GM20000 (cell line): Measurements from ENCODE around the gene NEFH.

Source experiments
- DNase-seq: peaks from one replicate; pipeline ENCODE4 v3.0.0; 2012; ENCODE audit warnings: low spot score
- TF ChIP-seq, protein P1 (sequence below): IDR thresholded peaks from 2 replicates; pipeline ENCODE4 v1.5.1; 2012; ENCODE audit warnings: mild to moderate bottlenecking, control low read depth; ENCODE audit errors: extremely low read depth, missing control alignments

Gene NEFH

DNA sequence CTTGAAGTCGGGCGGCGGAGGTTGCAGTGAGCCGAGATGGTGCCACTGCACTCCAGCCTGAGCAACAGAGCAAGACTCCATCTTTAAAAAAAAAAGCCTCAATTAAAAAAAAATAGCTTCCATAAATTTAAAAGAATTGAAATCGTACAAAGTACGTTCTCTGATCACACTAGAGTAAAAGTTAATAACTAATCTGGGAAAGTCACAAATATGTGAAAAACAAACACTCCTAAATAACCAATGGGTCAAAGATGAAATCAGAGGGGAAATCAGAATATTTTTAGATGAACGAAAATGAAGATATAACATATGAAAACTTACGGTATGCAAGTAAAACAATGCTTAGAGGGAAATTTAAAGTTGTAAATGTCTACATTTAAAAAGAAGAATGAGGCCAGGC, 19.8 kb downstream of the NEFH start:
- TF ChIP-seq, protein P1, sequence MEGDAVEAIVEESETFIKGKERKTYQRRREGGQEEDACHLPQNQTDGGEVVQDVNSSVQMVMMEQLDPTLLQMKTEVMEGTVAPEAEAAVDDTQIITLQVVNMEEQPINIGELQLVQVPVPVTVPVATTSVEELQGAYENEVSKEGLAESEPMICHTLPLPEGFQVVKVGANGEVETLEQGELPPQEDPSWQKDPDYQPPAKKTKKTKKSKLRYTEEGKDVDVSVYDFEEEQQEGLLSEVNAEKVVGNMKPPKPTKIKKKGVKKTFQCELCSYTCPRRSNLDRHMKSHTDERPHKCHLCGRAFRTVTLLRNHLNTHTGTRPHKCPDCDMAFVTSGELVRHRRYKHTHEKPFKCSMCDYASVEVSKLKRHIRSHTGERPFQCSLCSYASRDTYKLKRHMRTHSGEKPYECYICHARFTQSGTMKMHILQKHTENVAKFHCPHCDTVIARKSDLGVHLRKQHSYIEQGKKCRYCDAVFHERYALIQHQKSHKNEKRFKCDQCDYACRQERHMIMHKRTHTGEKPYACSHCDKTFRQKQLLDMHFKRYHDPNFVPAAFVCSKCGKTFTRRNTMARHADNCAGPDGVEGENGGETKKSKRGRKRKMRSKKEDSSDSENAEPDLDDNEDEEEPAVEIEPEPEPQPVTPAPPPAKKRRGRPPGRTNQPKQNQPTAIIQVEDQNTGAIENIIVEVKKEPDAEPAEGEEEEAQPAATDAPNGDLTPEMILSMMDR: no peak
- DNase-seq: no peak

DNA sequence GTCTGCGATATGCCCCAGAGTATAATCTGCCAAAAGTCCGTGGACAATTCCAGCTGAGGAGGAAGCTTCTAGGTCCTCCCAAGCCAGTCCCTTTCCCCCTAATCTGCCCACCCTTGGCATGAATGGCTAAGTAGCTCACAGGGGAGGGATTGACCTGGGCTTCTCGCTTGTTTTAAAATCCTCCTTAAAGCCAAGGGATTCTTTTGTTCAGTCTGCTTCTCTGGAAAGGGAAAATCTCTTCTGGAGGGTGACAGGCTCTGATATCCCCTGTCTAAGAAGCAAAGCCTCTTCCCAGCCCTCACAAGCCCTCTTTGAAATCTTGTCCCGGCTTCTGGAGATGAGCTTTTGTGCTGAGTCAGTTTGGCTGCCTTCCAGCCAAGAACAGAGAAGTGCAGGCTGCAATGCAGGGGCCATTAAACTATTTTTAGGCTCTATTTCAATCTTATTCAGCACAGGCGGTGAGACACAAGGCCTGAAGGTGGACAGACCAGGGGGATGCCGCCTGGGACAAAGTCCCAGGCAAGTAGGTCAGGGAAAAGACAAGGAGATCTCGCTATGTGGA, 23.9 kb downstream of the NEFH start:
- DNase-seq: no peak

DNA sequence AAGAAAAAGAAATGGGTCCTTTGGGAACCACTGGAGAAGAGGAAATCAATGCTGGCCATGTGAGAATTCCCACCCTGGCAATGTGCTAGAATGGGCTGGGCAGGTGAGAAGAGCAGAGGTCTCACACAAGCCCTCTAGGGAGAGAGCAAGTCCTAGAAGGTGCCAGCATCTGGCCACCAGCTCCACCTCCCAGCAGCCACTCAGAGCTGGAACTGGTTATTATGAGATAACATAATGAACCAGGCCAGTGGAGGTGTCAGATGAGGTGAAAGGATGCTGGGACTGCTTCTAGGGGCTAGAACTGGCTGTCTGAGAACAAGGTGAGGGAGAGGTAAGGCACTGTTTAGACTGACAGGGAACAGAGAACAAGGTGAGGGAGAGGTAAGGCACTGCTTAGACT, 29.3 kb downstream of the NEFH start:
- no peak for DNase-seq
- TF ChIP-seq, protein P1: no peak

More for the DNA sequence above, 23.9 kb downstream of the NEFH start:
- TF ChIP-seq, protein P1: no peak

DNA sequence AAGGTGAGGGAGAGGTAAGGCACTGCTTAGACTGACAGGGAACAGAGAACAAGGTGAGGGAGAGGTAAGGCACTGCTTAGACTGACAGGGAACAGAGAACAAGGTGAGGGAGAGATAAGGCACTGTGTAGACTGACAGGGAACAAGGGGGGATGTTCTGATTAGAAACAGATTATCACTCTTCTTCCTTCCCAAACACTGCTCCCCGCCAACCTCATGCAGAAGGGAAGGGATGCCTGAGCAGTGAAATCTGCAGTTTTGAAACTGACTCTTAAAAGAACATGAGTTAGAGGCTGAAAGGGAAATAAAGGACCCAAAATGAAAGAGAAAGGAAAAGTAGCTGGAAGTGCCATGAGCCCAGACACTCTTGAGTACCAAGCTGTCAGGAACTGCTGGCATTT, 29.8 kb downstream of the NEFH start:
- DNase-seq: no peak
- TF ChIP-seq, protein P1: no peak

DNA sequence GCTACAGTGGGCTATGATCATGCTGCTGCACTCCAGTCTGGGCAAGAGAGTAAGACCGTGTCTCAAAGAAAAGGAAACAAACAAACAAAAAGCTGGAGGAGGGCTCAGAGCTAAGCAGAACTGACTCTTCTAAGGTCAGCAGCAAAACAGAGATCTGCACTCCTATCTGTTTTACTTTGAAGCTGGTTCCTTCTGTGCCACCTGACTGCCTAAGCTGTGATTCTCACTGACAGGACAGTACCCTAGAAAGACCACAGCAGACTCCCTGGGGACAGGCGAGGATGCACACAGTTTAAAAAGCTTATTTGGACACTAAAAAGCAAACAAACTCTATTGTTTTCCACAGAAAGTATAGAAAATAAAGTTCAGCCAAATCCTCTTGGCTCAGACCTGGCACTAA, 30.5 kb downstream of the NEFH start:
- TF ChIP-seq, protein P1: no peak
- DNase-seq: no peak

DNA sequence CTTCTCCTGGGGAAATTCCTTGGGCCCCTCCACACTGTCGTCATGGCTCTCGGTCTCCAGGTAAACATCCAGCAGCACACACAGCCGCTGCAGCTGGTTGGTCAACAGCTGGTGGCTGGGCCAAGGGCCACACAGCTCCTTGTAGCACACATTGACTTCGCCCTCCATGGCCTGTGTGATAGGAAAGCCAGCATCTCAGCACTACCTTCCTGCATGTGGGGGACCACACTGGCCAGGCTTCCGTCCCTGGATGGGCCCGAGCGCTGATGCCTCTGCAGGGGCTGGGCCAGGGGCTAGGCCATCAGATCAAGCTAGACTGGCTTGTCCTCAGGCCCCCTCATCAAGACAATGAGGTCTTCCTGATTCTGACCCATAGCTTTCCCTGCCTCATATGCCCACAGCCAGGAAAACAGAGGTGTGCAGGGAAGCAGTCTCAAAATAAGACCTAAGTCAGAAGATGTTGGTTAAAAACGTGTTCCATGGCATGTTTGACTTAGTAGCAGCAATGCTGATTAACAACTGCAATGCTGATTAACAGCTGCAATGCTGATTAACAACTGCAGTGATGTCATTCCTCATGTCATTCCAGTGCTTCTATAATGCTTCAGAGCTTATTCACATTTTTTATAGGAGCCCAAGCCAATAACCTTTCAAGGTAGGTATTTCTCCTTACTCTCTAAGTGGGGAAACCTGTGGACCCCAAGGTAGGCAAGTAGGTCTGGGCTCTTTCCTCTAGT, 31.3 kb downstream of the NEFH start:
- DNase-seq: no peak
- TF ChIP-seq, protein P1: no peak

DNA sequence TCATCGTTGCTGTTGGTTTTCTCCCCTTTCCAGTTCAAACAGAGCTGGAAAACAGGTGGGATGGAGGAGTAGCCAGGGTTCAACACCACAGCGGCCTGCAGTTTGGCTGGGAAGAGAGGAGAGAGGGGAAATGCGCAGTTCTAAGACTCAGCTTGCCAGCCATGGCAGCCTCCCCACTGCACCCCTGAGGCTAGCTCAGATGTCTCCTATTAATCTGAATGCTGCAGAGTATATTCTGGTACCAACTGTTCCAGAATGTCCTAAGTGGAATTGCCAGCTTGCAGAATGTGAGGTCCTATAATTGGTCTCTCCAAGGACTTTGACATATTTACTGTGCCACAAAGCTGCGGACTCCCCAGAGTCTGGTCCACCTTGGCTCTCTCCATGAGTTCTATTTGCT, 32.0 kb downstream of the NEFH start:
- TF ChIP-seq, protein P1: no peak
- no peak for DNase-seq
